Forelimb muscle (tissue), 1 donor: ENCODE results near the gene LRWD1. TPM values are rescaled to one million over a fixed set of nuclear protein-coding genes. Genes with fewer than 3 reads are reported as not detected.
"Not testable (repeated sequence)": the region's sequence is repeated elsewhere in the genome, so short reads cannot be mapped to it uniquely, and the experiment has no call there.

Experiments used
- DNase-seq: peaks from one replicate; pipeline ENCODE4 v3.0.0-alpha.2; 2013; ENCODE audit warnings: low read depth
- polyA plus RNA-seq: library from polyadenylated mRNA; unstranded; fragments of 120-200 nt; gene quantifications from one replicate; pipeline ENCODE4 v1.2.1, GENCODE V29; 2013; ENCODE audit not compliant: insufficient read length

Gene LRWD1
- polyA plus RNA-seq, 1 donor: 10.2 TPM

- DNase-seq: no peak
Observed at GRCh38 chr7:102468478-102469350, 3.9 kb downstream of the LRWD1 start.

DNA sequence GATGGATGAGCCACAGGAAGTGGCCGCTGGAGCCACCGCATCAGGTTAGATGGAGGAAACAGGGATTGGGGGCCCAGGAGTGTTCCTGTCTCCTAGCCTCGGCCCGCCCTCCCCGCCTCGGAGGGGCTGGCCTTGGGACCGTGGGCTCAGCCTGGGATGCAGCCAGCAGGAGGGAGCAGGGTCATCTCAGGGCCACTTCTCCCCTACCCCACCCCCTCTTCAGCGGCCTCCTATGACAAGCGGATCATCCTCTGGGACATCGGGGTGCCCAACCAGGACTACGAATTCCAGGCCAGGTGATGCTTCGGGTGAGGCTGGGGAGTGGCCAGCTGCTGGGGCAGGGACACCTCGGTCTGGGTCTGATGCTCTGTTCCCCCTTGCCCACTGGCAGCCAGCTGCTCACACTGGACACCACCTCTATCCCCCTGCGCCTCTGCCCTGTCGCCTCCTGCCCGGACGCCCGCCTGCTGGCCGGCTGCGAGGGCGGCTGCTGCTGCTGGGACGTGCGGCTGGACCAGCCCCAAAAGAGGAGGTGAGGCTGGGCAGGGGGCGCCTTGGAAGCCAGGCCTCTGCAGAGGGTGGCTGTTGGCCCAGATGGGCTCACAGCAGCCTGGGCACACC lies 4.7 kb downstream of the LRWD1 start:
- DNase-seq: no peak

- no peak for DNase-seq
Observed at GRCh38 chr7:102469972-102470825, 5.4 kb downstream of the LRWD1 start.

DNA sequence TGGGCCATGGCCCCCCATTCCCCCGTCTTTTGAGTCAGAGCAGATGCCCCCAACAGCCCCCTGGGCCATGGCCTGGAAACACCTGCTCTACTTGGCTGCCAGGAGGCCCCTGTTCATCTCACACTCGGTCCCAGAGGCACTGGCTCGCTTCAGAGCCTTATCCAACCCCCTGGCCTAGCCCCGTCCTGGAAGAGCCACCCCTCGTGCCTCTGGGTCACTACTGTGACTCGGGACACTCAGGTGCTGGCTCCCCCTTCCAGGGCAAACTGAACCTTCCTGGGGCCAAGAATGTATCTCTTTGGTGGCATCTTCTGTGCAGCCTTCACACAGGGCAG lies 7.0 kb downstream of the LRWD1 start:
- no peak for DNase-seq

DNA sequence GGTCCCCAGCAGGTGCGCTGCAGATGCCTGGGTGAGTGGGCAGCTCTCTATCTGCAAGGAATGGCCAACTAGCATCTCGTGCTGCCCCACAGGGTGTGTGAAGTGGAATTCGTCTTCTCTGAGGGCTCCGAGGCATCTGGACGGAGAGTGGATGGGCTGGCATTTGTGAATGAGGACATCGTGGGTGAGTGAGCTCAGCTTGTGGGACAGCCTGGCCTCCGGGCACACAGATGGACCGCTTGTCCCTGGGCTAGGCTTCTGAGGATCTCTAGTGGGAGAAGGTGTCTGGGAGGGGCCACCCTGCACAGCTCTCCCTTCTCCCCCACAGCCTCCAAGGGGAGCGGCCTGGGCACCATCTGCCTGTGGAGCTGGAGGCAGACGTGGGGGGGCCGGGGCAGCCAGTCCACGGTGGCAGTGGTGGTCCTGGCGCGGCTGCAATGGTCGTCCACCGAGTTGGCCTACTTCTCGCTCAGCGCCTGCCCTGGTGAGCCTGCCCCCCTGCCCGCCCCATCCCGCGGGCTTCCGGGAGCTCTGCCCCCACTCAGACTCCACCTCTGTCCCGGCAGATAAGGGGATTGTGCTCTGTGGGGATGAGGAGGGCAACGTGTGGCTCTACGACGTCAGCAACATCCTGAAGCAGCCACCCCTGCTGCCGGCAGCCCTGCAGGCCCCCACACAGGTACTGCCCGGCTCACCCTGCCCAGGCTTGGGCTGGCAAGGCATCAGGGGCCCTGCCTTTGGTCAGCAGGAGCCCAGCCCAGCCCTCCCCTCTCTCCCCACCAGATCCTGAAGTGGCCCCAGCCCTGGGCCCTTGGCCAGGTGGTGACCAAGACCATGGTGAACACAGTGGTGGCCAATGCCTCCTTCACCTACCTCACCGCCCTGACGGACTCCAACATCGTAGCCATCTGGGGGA lies 7.6 kb downstream of the LRWD1 start:
- DNase-seq: no peak

GRCh38 chr7:102473271-102473991 lies 8.6 kb downstream of the LRWD1 start:
- no peak for DNase-seq

GRCh38 chr7:102474116-102474515 lies 9.3 kb downstream of the LRWD1 start:
- DNase-seq: not testable (repeated sequence)

DNA sequence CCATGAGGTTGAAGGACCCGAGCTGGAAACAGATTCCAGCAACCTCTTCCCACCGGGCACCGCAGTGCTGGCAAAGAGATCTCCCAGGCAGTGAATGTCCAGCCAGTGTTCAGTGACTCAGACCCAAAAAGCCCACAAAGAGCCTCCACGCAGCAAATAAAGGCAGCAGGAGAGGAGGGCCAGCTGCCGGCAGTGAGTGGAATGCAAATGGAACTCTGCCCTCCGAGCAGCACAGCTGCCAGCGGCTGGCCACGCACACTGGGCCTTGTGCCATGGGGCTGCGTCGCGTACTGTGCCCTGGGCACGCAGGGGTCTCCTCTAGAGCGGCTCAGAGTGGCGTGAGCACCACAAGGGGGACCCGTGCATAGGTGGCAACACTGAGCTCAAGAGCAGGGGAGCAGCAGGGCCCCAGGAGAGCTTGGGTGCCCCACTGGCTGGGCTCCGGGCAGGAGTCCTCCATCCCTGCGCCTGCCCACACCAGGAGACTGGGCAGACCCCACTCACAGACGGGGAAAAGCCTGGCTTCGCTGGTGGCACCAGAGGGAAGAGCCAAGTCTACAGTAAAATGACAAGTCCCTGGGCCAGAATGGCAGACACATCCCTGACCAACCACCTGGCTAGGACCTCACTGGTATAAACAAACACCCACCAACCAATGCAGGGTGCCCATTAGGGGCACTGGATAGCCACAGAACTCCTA lies 10.1 kb downstream of the LRWD1 start:
- not testable (repeated sequence) for DNase-seq

GRCh38 chr7:102478314-102479208 lies 13.8 kb downstream of the LRWD1 start, which contains the start of gene POLR2J:
Gene POLR2J, minus strand, starts transcription at chr7:102478922. Its CDS starts 62 bp downstream, at chr7:102478860.
- DNase-seq: not testable (repeated sequence)

- DNase-seq: not testable (repeated sequence)
Observed at GRCh38 chr7:102479209-102479584, 14.4 kb downstream of the LRWD1 start.

DNA sequence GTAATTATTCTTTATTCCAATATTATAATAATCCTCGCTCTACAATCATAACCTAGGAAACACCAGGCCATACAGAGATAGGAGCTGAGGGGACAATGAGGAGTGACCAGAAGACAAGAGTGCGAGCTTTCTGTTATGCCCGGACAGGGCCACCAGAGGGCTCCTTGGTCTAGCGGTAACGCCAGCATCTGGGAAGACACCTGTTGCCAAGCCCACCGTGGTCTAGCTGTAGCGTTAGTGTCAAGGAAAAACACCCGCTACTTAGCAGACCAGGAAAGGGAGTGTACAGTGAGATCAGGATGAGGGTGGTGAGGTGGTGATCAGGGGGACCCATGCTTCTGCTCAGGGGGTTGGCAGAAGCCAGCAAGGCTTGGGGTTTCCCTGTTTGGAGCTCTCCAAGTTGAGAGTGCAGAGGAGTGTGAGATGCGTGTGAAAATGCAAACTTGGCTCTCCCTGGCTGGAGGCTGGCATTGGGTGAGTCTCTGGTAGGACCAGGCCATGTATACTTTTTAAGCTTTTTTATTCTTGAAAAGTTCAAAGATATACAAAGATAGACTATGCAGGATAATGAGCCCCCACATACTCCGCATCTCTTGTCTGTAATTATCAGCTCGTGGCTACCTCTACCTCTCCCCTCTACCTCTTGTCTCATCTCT lies 15.3 kb downstream of the LRWD1 start:
- DNase-seq: not testable (repeated sequence)

DNA sequence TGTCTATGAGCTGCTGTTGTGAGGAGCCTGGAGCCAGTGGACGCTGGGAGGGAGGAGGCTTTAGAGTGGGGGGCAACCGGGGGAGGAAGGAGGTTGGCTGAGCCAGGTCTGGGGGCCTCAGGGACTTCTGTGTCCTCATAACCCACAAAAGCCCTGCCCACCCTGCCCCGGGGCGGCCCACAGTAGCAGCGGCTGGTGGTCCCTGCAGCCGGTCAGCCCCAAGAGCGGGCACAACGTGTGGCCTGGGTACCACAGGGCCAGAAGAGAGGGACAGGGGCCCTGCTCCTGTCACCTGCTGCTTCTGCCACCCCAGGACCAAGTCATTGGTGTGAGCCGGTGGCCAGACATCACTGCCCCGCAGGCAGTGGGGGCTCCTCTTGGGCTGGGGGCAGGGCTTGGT lies 17.2 kb downstream of the LRWD1 start:
- not testable (repeated sequence) for DNase-seq

DNA sequence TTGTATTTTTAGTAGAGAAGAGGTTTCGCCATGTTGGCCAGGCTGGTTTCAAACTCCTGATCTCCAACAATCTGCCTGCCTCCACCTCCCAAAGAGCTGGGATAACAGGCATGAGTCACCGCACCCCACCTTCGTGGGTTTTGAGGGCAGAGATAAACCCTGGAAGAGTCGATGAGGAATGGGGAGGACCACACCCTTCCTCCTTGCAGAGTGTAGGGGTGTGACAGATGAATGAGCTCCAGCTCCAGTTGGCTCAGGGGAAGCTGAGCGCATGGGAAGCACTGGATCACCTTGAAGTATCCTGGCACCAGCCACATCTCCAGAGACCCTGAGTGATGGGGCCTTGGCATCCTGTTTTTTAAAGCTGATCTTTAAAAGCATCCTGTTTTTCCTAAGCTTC lies 19.5 kb downstream of the LRWD1 start:
- DNase-seq: not testable (repeated sequence)

DNA sequence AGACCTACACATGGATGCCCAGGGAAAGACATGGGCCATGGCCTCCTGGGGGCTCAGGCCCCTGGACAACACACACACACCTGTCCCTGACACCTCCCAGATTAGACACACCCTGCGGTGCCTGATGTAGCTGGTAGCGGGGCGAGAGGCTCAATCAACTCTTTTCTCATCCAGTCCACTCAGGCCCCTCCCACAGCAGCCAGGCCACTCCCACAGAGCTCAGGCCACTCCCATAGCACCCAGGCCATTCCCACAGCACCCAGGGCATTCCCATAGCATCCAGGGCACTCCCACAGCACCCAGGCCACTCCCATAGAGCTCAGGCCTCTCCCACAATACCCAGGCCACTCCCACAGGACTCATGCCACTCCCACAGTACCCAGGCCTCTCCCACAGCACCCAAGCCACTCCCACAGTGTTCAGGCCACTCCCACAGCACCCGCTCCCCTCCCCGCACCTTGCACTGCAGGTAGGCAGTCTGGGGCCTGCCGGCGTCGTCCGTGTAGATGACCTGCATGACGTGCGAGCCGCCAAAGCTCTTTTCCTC lies 25.8 kb downstream of the LRWD1 start:
- DNase-seq: not testable (repeated sequence)

- DNase-seq: not testable (repeated sequence)
Observed at GRCh38 chr7:102493220-102493935, 28.6 kb downstream of the LRWD1 start.

- not testable (repeated sequence) for DNase-seq
Observed at GRCh38 chr7:102494026-102494425, 29.2 kb downstream of the LRWD1 start.

DNA sequence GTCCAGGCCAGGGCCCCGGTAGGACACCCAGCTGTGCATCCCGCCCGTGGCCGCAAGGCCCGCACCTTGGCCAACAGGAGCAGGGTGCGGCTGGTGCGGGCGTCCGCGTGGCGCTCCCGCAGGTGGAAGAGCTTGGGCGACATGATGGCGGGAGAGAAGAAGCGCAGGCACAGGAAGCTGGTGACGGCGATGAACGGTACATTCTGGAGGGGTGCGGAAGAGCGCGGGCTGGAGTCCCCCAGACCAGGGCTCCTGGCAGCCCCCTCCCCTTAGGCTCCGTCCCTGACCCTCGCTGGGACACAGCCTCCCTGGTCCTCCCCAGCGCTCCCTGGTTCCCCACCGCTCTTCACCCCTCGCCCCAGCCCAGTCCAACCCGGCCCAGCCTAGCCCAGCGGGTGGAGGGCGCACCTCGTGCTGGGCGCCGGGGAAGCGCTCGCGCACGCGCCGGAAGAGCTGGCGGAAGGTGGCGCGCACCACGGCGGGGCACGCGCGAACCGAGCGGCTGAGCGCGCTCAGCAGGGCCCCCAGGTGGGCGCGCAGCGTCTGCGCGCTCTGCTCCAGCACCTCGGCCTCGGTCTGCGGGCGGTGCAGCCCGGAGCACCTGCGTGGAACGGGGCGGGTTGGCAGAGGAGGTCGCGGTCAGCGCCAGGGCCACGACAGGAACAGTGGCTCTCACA lies 29.8 kb downstream of the LRWD1 start:
- DNase-seq: not testable (repeated sequence)
